ENCODE results near the gene ARL16.

DNA sequence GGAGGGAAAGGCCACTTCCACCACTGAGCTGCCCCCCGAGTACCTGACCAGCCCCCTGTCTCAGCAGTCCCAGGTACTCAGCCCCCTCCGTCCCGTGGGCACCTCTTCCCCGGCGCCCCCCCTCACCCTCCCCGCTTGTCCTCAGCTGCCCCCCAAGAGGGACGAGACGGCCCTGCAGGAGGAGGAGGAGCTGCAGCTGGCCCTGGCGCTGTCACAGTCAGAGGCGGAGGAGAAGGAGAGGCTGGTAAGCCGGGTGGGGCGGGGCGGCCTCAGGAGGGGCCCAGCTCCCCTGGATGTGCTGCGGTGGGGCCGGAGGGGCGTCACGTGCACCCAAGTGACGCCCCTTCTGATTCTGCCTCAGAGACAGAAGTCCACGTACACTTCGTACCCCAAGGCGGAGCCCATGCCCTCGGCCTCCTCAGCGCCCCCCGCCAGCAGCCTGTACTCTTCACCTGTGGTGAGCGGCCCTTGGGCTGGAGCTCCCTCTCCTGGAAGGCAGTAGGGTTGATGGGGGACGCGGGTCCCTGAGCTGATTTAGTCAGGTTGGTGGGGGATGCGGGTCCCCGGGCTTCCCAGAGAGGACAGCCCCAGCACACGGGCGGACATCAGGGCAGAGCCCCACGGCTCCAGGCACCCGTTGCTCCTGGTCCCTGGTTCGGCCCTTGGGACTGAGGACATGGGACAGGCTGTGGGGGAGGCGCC, 10.1 kb upstream of the ARL16 start:
- no peak for TF ChIP-seq ESRRA (CRISPR knock-in tag; IDR thresholded peaks at IDR 0.05; ENCODE audit: borderline replicate concordance)
- no peak for TF ChIP-seq CTCF (IDR thresholded peaks at IDR 0.05)
- no peak for TF ChIP-seq FOXK1 (CRISPR knock-in tag; IDR thresholded peaks at IDR 0.05)
- no peak for TF ChIP-seq TEAD1 (CRISPR knock-in tag; IDR thresholded peaks at IDR 0.05)
- TF ChIP-seq, protein P1, sequence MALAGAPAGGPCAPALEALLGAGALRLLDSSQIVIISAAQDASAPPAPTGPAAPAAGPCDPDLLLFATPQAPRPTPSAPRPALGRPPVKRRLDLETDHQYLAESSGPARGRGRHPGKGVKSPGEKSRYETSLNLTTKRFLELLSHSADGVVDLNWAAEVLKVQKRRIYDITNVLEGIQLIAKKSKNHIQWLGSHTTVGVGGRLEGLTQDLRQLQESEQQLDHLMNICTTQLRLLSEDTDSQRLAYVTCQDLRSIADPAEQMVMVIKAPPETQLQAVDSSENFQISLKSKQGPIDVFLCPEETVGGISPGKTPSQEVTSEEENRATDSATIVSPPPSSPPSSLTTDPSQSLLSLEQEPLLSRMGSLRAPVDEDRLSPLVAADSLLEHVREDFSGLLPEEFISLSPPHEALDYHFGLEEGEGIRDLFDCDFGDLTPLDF (CRISPR knock-in tag; IDR thresholded peaks at IDR 0.05): no peak
- no peak for TF ChIP-seq FOXJ3 (CRISPR knock-in tag; IDR thresholded peaks at IDR 0.05; ENCODE audit: borderline replicate concordance)
- no peak for TF ChIP-seq SP1 (CRISPR knock-in tag; conservative IDR thresholded peaks at IDR 0.05)
- no peak for TF ChIP-seq ATF1 (CRISPR knock-in tag; IDR thresholded peaks at IDR 0.05)
- no peak for TF ChIP-seq SMAD3 (CRISPR knock-in tag; IDR thresholded peaks at IDR 0.05; ENCODE audit: borderline replicate concordance)
